NT2/D1 (cell line): ENCODE results near the gene NRXN3.

Experiments
- YY1 ChIP-seq: IDR thresholded peaks from 2 replicates; pipeline ENCODE4 v1.6.1; 2011; ENCODE audit not compliant: insufficient read length, insufficient read depth
- ZNF274 ChIP-seq: IDR thresholded peaks from 2 replicates; pipeline ENCODE4 v1.6.1; 2011; ENCODE audit warnings: mild to moderate bottlenecking, low read depth, low read length

DNA sequence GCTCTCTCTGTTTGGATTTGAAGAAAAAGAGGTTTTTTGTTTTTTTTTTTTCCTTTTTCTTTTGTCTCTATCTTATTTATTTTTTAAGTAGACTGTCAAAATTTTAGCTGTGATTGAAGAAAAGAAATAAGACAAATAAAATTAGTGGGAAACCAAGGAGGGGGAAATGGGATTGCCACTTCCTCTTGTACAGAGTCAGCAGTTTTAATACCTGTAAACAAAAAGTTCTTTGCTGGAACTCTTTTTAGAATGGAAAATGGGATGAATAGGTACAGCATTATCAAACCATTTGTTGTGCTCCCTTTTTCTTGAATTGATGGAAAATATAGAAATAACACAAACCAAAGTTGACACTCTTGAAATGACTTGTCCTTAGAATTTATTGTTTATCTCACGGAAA is 1360.4 kb downstream of the NRXN3 start:
- TF ChIP-seq YY1 (no peak), ZNF274 (no peak)
